Activated CD8-positive, alpha-beta memory T cell treated with anti-CD3 and anti-CD28 coated beads, Interleukin-2, amount 50 U/mL, for 24 hours (primary cell): ENCODE data around the gene RALGPS1.
"Not testable (repeated sequence)": the region's sequence is repeated elsewhere in the genome, so short reads cannot be mapped to it uniquely, and the experiment has no call there.

ENCODE experiments used
- DNase-seq: peaks from one replicate; pipeline ENCODE4 v3.0.0-alpha.2; 2020; ENCODE audit errors: extremely low read depth

RALGPS1 gene

GRCh38 chr9:127154390-127155191 lies 240.0 kb downstream of the RALGPS1 start:
- no peak for DNase-seq

GRCh38 chr9:127155314-127155960 lies 240.9 kb downstream of the RALGPS1 start:
- no peak for DNase-seq

GRCh38 chr9:127158786-127159324 lies 244.3 kb downstream of the RALGPS1 start:
- DNase-seq: no peak

- DNase-seq: no peak
Observed at GRCh38 chr9:127159325-127159801, 244.8 kb downstream of the RALGPS1 start.

GRCh38 chr9:127159949-127160610 lies 245.5 kb downstream of the RALGPS1 start:
- DNase-seq: no peak

GRCh38 chr9:127161081-127161624 lies 246.6 kb downstream of the RALGPS1 start:
- DNase-seq: no peak

GRCh38 chr9:127162046-127162863 lies 247.7 kb downstream of the RALGPS1 start:
- DNase-seq: no peak

GRCh38 chr9:127162864-127163365 lies 248.3 kb downstream of the RALGPS1 start:
- DNase-seq: no peak

GRCh38 chr9:127163409-127163808 lies 248.8 kb downstream of the RALGPS1 start:
- no peak for DNase-seq

GRCh38 chr9:127165116-127165515 lies 250.5 kb downstream of the RALGPS1 start:
- DNase-seq: no peak

- DNase-seq: no peak
Observed at GRCh38 chr9:127166111-127166510, 251.5 kb downstream of the RALGPS1 start.

GRCh38 chr9:127166651-127167524 lies 252.3 kb downstream of the RALGPS1 start:
- DNase-seq: no peak

GRCh38 chr9:127167560-127168326 lies 253.2 kb downstream of the RALGPS1 start:
- no peak for DNase-seq

- DNase-seq: no peak
Observed at GRCh38 chr9:127168756-127169574, 254.4 kb downstream of the RALGPS1 start.

- no peak for DNase-seq
Observed at GRCh38 chr9:127169575-127169883, 254.9 kb downstream of the RALGPS1 start.

- DNase-seq: no peak
Observed at GRCh38 chr9:127170103-127170502, 255.5 kb downstream of the RALGPS1 start.

GRCh38 chr9:127170652-127171051 lies 256.1 kb downstream of the RALGPS1 start:
- DNase-seq: no peak

- not testable (repeated sequence) for DNase-seq
Observed at GRCh38 chr9:127171348-127171747, 256.8 kb downstream of the RALGPS1 start.
